ENCODE results near the gene TRAK1.

Gene TRAK1

DNA sequence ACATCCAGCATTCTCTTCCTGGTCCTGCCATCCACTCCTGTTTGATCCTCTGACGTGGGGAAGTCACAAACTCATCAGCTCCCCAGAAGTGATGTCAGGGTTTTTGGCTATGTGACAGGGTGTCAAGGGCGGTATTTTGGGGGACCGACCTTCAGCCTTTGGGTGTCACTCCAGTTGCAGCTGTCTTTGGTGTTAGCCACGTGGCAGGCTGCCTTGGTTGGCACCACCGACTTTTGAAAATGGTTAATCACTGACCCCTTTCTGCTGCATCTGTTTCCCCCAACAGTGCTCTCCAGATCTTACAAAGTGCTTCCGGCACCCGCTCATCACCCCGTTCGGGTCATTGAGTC, 86.6 kb downstream of the TRAK1 start:
- H3K27ac ChIP-seq, result no peak overlapping the region
- no peak for TF ChIP-seq CTCF (IDR thresholded peaks at IDR 0.05)
- no peak overlapping the region for H3K4me3 ChIP-seq
- DNase-seq (ENCODE audit: low spot score), result no peak

DNA sequence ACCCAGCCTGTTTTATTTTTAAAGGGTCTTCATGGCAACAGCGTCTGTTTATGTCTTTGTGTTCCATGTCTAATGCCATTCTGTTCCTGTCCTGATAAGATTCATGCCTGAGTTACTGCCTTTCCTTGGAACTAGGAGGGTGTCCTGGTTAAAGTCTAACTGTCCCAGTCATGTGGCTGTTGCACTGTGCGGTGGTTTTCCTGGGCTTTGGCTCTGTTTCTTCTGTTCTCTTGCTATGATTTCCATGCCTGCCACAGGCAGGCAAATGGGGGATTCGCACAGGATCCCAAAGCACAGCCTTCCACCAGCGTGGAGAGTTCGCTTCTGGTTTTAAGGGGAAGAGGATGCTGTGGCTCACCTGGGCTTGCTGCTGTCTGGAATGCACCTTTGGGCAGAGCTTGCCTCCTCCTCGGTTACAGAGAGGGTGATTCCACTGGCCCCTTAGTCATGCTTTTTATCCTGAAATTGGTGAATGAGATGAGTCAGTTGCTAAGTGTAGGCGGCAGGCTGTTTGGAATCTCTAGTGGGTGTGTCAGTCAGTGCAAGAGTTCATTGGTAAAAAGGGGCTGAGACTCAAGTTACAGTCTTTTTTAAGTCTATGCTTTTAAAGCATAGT, 88.1 kb downstream of the TRAK1 start:
- peak overlapping the region; percentile 11 for H3K4me3 ChIP-seq
- DNase-seq (ENCODE audit: low spot score), result no peak
- no peak for TF ChIP-seq CTCF (IDR thresholded peaks at IDR 0.05)
- peak overlapping the region in 1 of 2 donors; percentile 75 for H3K27ac ChIP-seq

GRCh38 chr3:42180901-42181300, 89.7 kb downstream of the TRAK1 start:
- no peak for TF ChIP-seq CTCF (IDR thresholded peaks at IDR 0.05)
- no peak overlapping the region for H3K27ac ChIP-seq
- no peak overlapping the region for H3K4me3 ChIP-seq
- DNase-seq (ENCODE audit: low spot score), result no peak

DNA sequence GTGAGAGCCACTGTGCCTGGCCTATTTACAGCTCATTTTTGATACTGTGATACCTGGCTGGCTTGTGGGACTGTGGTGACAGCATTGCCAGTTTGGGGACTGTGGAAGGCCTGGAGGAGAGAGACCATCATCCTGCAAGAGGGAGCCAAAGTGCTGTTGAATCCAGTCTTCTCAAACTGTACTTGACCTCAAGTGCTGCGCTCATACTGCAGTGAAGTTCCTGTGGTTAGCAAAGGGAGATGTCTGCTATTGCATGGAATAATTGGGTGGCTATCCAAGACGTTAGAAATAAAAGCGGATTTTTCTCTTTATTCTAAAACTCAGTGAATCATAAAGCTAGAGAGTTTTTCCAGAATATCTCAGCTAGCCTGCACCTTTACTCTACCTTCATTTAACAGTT, 91.4 kb downstream of the TRAK1 start:
- Histone ChIP-seq H3K27ac (no peak overlapping the region), H3K4me3 (no peak overlapping the region)
- TF ChIP-seq CTCF (IDR thresholded peaks at IDR 0.05), result no peak
- no peak for DNase-seq (ENCODE audit: low spot score)

DNA sequence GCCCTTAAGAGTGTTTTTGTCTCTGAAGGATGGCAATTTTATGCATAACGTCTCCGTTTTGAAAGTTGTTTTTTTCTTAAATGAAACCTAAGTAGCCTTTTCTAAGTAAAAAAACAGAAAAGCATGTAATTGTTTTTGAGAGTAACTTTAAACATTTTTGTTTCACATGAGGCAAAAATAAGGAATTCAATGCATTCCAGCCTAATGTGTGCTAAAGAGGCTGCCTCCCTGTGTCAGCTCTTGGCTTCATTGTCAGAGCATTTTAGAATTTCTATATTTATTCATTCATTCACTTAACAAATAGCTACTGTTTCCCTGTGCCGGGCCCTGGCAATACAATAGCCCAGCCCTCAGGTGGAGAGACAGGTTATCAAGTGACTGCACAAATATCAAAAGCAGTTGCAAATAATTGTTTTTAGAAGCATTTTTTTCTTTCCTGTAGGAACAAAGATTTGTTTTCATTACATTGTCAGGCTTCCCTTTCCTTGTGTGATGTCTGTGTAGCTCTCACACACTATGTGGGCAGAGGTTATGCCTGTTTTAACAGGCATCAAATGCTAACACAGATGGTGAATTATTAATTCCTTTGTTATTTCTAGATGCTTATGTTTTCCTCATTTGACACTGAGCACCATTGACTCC, 93.0 kb downstream of the TRAK1 start:
- no peak overlapping the region for H3K4me3 ChIP-seq
- H3K27ac ChIP-seq, result no peak overlapping the region
- no peak for DNase-seq (ENCODE audit: low spot score)
- no peak for TF ChIP-seq CTCF (IDR thresholded peaks at IDR 0.05)

GRCh38 chr3:42184651-42185443, 93.7 kb downstream of the TRAK1 start:
- no peak for TF ChIP-seq CTCF (IDR thresholded peaks at IDR 0.05)
- no peak overlapping the region for H3K4me3 ChIP-seq
- no peak for DNase-seq (ENCODE audit: low spot score)
- H3K27ac ChIP-seq, result peak overlapping the region in 1 of 2 donors; percentile 28

All from coronary artery (tissue), 2 donors.